ENCODE results near the gene TDRD3.

DNA sequence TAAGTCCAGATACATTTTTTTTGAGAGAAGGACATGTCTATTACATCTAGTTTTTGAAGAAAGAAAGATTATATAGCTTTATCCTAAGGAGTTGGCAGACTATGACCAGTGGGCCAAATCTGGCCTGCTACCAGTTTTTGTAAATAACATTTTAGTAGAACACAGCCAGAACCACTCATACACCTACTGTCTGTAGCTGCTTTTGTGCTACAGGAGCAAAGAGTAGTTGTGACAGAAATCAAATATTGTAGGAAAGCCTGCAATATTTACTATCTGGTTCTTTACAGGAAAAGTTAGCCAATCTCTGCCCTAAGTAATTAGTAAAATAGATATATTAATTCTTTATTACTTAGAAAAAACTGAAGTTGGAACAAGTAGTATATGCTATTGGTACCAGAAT, 17.2 kb downstream of the TDRD3 start:
- no peak for TF ChIP-seq CTCF (IDR thresholded peaks at IDR 0.05)
- TF ChIP-seq POLR2A (IDR thresholded peaks at IDR 0.05): no peak
